Measurements from ENCODE around the gene LYPD8.

LYPD8 gene

GRCh38 chr1:248696774-248697173, 58.8 kb downstream of the LYPD8 start:
- no peak for DNase-seq

GRCh38 chr1:248696261-248696660, 59.3 kb downstream of the LYPD8 start:
- no peak for DNase-seq

GRCh38 chr1:248695451-248696132, 60.0 kb downstream of the LYPD8 start:
- DNase-seq, result no peak

- no peak for DNase-seq
Measured at GRCh38 chr1:248691567-248692155, 63.9 kb downstream of the LYPD8 start.
